ENCODE data around the gene PLXNB1. TPM values are rescaled to one million over a fixed set of nuclear protein-coding genes. Genes with fewer than 3 reads are reported as not detected.

The PLXNB1 gene
- total and polyA plus RNA-seq, 2 of the 13 experiments (the other 11 are each of a cell fraction or from before 2014, with no cell fraction given): 86.0 to 143 TPM

DNA sequence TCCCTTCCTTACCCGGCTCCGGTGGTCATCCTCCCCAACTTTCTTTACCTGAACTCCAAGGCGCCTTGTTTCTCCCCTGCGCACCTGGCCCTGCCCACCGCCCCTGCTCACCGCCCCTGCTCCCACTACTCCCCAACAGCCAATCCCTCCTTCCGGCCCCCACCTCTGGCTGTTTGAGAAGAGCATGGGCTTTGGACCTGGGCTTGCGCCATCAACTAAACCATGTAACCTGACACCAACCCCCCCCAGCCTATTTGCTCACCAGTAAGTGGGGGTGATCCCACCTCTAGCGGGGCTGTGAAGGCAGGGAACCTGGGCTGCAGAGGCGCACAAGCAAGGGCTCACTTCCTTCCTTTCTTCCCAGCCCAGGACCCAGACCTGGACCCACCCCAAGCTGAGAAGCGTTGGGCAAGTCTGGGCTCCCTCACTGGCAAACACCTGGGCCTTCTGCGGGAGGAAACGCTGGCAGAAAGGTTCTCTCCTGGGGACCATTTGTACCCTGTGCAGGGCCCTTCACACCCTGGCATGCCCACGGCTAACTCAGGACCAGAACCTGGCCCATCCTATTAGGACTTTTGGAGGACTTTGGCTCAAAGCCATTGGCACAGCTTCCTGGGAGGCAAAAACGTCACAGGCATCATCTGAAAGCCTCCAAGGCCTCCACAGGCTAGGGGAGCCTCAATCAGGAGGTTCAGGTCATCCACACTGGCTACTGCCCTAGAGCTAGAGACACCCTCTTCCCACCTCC is at the start of gene PLXNB1 (continued):
- TF ChIP-seq CCDC6 (CRISPR knock-in tag; IDR thresholded peaks at IDR 0.05) (no peak), FOXC1 (CRISPR knock-in tag; IDR thresholded peaks at IDR 0.05; ENCODE audit: borderline replicate concordance) (no peak), KLF13 (CRISPR knock-in tag; IDR thresholded peaks at IDR 0.05) (no peak), PHB2 (IDR thresholded peaks at IDR 0.05; ENCODE audit: partially characterized antibody) (no peak), ZNF138 (CRISPR knock-in tag; IDR thresholded peaks at IDR 0.05; ENCODE audit: low read depth) (no peak), EHMT2 (IDR thresholded peaks at IDR 0.05; ENCODE audit: borderline replicate concordance, low read depth, low read length) (no peak), TOE1 (CRISPR knock-in tag; IDR thresholded peaks at IDR 0.05) (peak; percentile 81; the same call in 1 of the 2 replicates), ZSCAN22 (CRISPR knock-in tag; IDR thresholded peaks at IDR 0.05) (0 out of 2 replicates have a peak, but pooled peaks have one; percentile 47), ZNF713 (CRISPR knock-in tag; IDR thresholded peaks at IDR 0.05) (no peak), RFXANK (CRISPR knock-in tag; IDR thresholded peaks at IDR 0.05) (no peak), MZF1 (CRISPR knock-in tag; IDR thresholded peaks at IDR 0.05; ENCODE audit: borderline replicate concordance) (no peak), IKZF4 (CRISPR knock-in tag; IDR thresholded peaks at IDR 0.05; ENCODE audit: borderline replicate concordance, low read depth, not compliant biosample characterization) (peak; percentile 32), ZNF619 (CRISPR knock-in tag; IDR thresholded peaks at IDR 0.05) (peak; percentile 69; the same call in 1 of the 2 replicates), SMAD1 (CRISPR knock-in tag; IDR thresholded peaks at IDR 0.05; ENCODE audit: borderline replicate concordance, low read depth) (no peak; the same call in 1 of the 2 replicates)
- TF ChIP-seq, protein P1, sequence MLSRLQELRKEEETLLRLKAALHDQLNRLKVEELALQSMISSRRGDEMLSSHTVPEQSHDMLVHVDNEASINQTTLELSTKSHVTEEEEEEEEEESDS (CRISPR knock-in tag; IDR thresholded peaks at IDR 0.05; ENCODE audit: borderline replicate concordance): 0 out of 2 replicates have a peak, but pooled peaks have one; percentile 66
- TF ChIP-seq, protein P2, sequence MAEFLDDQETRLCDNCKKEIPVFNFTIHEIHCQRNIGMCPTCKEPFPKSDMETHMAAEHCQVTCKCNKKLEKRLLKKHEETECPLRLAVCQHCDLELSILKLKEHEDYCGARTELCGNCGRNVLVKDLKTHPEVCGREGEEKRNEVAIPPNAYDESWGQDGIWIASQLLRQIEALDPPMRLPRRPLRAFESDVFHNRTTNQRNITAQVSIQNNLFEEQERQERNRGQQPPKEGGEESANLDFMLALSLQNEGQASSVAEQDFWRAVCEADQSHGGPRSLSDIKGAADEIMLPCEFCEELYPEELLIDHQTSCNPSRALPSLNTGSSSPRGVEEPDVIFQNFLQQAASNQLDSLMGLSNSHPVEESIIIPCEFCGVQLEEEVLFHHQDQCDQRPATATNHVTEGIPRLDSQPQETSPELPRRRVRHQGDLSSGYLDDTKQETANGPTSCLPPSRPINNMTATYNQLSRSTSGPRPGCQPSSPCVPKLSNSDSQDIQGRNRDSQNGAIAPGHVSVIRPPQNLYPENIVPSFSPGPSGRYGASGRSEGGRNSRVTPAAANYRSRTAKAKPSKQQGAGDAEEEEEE (CRISPR knock-in tag; IDR thresholded peaks at IDR 0.05; ENCODE audit: borderline replicate concordance): peak; percentile 84; the same call in 1 of the 2 replicates
- TF ChIP-seq, protein P3, sequence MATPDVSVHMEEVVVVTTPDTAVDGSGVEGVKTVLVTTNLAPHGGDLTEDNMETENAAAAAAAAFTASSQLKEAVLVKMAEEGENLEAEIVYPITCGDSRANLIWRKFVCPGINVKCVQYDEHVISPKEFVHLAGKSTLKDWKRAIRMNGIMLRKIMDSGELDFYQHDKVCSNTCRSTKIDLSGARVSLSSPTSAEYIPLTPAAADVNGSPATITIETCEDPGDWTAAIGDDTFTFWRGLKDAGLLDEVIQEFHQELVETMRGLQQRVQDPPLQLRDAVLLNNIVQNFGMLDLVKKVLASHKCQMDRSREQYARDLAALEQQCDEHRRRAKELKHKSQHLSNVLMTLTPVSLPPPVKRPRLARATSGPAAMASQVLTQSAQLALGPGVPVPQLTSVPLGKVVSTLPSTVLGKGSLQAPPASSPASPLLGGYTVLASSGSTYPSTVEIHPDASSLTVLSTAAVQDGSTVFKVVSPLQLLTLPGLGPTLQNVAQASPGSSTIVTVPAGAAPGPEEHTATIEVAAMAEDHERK (CRISPR knock-in tag; IDR thresholded peaks at IDR 0.05; ENCODE audit: low read depth): no peak
- TF ChIP-seq, protein P4, sequence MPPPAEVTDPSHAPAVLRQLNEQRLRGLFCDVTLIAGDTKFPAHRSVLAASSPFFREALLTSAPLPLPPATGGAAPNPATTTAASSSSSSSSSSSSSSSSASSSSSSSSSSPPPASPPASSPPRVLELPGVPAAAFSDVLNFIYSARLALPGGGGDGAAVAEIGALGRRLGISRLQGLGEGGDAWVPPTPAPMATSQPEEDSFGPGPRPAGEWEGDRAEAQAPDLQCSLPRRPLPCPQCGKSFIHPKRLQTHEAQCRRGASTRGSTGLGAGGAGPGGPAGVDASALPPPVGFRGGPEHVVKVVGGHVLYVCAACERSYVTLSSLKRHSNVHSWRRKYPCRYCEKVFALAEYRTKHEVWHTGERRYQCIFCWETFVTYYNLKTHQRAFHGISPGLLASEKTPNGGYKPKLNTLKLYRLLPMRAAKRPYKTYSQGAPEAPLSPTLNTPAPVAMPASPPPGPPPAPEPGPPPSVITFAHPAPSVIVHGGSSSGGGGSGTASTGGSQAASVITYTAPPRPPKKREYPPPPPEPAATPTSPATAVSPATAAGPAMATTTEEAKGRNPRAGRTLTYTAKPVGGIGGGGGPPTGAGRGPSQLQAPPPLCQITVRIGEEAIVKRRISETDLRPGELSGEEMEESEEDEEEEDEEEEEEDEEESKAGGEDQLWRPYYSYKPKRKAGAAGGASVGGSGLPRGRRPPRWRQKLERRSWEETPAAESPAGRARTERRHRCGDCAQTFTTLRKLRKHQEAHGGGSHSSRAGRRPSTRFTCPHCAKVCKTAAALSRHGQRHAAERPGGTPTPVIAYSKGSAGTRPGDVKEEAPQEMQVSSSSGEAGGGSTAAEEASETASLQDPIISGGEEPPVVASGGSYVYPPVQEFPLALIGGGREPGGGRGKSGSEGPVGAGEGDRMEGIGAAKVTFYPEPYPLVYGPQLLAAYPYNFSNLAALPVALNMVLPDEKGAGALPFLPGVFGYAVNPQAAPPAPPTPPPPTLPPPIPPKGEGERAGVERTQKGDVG (CRISPR knock-in tag; IDR thresholded peaks at IDR 0.05; ENCODE audit: borderline replicate concordance): peak; percentile 52; the same call in 1 of the 2 replicates
- TF ChIP-seq, protein P5, sequence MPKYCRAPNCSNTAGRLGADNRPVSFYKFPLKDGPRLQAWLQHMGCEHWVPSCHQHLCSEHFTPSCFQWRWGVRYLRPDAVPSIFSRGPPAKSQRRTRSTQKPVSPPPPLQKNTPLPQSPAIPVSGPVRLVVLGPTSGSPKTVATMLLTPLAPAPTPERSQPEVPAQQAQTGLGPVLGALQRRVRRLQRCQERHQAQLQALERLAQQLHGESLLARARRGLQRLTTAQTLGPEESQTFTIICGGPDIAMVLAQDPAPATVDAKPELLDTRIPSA (CRISPR knock-in tag; IDR thresholded peaks at IDR 0.05; ENCODE audit: borderline replicate concordance): no peak
- TF ChIP-seq, protein P6, sequence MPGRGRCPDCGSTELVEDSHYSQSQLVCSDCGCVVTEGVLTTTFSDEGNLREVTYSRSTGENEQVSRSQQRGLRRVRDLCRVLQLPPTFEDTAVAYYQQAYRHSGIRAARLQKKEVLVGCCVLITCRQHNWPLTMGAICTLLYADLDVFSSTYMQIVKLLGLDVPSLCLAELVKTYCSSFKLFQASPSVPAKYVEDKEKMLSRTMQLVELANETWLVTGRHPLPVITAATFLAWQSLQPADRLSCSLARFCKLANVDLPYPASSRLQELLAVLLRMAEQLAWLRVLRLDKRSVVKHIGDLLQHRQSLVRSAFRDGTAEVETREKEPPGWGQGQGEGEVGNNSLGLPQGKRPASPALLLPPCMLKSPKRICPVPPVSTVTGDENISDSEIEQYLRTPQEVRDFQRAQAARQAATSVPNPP (CRISPR knock-in tag; IDR thresholded peaks at IDR 0.05): peak; percentile 59; the same call in 1 of the 2 replicates

All from HepG2 (cell line).